GM18519 (cell line): ENCODE measurements around the gene TARBP2.

Experiments
- ATAC-seq: cut with Tn5 transposase; IDR thresholded peaks from one replicate; pipeline ENCODE4 v1.9.1; 2021; ENCODE audit warnings: mild to moderate bottlenecking, moderate library complexity; ENCODE audit not compliant: unreplicated experiment, low FRiP score

The TARBP2 gene

GRCh38 chr12:53551889-53552291, 50.8 kb downstream of the TARBP2 start:
- ATAC-seq = no peak

GRCh38 chr12:53552361-53553327, 51.6 kb downstream of the TARBP2 start:
- ATAC-seq = no peak
